GM12865 (cell line): ENCODE data around the gene WNT7B.

Experiments used
- DNase-seq: peaks from one replicate; pipeline ENCODE4 v3.0.0; 2010; ENCODE audit warnings: low read depth
- H3K4me3 ChIP-seq: 2 replicates; pipeline ENCODE4 v1.5.1; 2011; ENCODE audit warnings: mild to moderate bottlenecking, low read depth, low read length, control low read depth
- TF ChIP-seq, protein P1 (sequence below): IDR thresholded peaks from 2 replicates; pipeline ENCODE4 v1.5.1; 2011; ENCODE audit warnings: low read length, control low read depth, low read depth, inconsistent platforms; ENCODE audit not compliant: insufficient read depth; ENCODE audit errors: missing control alignments

WNT7B gene

GRCh38 chr22:45962756-45963324, 14.1 kb downstream of the WNT7B start:
- TF ChIP-seq, protein P1, sequence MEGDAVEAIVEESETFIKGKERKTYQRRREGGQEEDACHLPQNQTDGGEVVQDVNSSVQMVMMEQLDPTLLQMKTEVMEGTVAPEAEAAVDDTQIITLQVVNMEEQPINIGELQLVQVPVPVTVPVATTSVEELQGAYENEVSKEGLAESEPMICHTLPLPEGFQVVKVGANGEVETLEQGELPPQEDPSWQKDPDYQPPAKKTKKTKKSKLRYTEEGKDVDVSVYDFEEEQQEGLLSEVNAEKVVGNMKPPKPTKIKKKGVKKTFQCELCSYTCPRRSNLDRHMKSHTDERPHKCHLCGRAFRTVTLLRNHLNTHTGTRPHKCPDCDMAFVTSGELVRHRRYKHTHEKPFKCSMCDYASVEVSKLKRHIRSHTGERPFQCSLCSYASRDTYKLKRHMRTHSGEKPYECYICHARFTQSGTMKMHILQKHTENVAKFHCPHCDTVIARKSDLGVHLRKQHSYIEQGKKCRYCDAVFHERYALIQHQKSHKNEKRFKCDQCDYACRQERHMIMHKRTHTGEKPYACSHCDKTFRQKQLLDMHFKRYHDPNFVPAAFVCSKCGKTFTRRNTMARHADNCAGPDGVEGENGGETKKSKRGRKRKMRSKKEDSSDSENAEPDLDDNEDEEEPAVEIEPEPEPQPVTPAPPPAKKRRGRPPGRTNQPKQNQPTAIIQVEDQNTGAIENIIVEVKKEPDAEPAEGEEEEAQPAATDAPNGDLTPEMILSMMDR: no peak
- H3K4me3 ChIP-seq: no peak overlapping the region
- no peak for DNase-seq

GRCh38 chr22:45962434-45962718, 14.6 kb downstream of the WNT7B start:
- no peak for DNase-seq

GRCh38 chr22:45961679-45962433, 15.1 kb downstream of the WNT7B start:
- TF ChIP-seq, protein P1: no peak
- DNase-seq: no peak
- no peak overlapping the region for H3K4me3 ChIP-seq

More at GRCh38 chr22:45962434-45962718, 14.6 kb downstream of the WNT7B start:
- no peak overlapping the region for H3K4me3 ChIP-seq
- TF ChIP-seq, protein P1: no peak

- TF ChIP-seq, protein P1: no peak
- DNase-seq: no peak
- no peak overlapping the region for H3K4me3 ChIP-seq
These were observed 16.2 kb downstream of the WNT7B start for GRCh38 chr22:45960477-45961386.

GRCh38 chr22:45959719-45960476, 17.1 kb downstream of the WNT7B start:
- DNase-seq: no peak
- TF ChIP-seq, protein P1: no peak
- H3K4me3 ChIP-seq: no peak overlapping the region

GRCh38 chr22:45958971-45959370, 18.0 kb downstream of the WNT7B start:
- no peak for DNase-seq
- H3K4me3 ChIP-seq: no peak overlapping the region
- TF ChIP-seq, protein P1: no peak
